Suprapubic skin (tissue), 4 donors: Measurements from ENCODE around the gene DNLZ.

Experiments
- CTCF ChIP-seq, 2 donors: fragments of 200-600 bp in 1 of 2; fragments of 450-650 bp in 1 of 2; sonication (generic) in 1 of 2; IDR thresholded peaks; one replicate each; pipeline ENCODE4 v1.5.1; 2016 to 2019; ENCODE audit warnings: antibody characterized with exemption in 2 of 2, mild to moderate bottlenecking in 1 of 2, moderate library complexity in 1 of 2
- EP300 ChIP-seq: sonication (generic); formaldehyde crosslinking; IDR thresholded peaks from one replicate; pipeline ENCODE4 v1.6.1; 2017; ENCODE audit warnings: antibody characterized with exemption
- POLR2A ChIP-seq, 2 donors: fragments of 450-650 bp; IDR thresholded peaks; one replicate each; pipeline ENCODE4 v1.6.1; 2017; ENCODE audit warnings: antibody characterized with exemption in 2 of 2, mild to moderate bottlenecking in 2 of 2, moderate library complexity in 2 of 2
- POLR2AphosphoS5 ChIP-seq, 3 donors: sonication (generic); formaldehyde crosslinking; IDR thresholded peaks; one replicate each; pipeline ENCODE4 v1.6.1; 2017; ENCODE audit warnings: antibody characterized with exemption in 3 of 3

- no peak for TF ChIP-seq CTCF (IDR thresholded peaks at IDR 0.05)
- TF ChIP-seq POLR2A (IDR thresholded peaks at IDR 0.05), result no peak
- TF ChIP-seq POLR2AphosphoS5 (IDR thresholded peaks at IDR 0.05), result no peak
- no peak for TF ChIP-seq EP300
These were observed 22.5 kb upstream of the DNLZ start for GRCh38 chr9:136386018-136386417.
